B cell (primary cell): ENCODE data around the gene CHMP1B. TPM values are rescaled to one million over a fixed set of nuclear protein-coding genes. Genes with fewer than 3 reads are reported as not detected.

Experiments used
- ATAC-seq: fragments of 200-7000 bp; cut with Tn5 transposase; one replicate; pipeline ENCODE4 v1.10.0; 2021; ENCODE audit warnings: low read depth, mild to moderate bottlenecking, moderate number of reproducible peaks, moderate library complexity
- CTCF ChIA-PET: fragments of 350-600 bp; sonication (Branson Sonifier 250); formaldehyde crosslinking; loops from one replicate; lab custom pipeline; 2021; ENCODE audit warnings: antibody characterized with exemption, inconsistent platforms; lab: Charles Lee
- POLR2A ChIA-PET: fragments of 350-600 bp; sonication (Branson Sonifier 250); formaldehyde crosslinking; loops from one replicate; lab custom pipeline; 2021; ENCODE audit warnings: antibody characterized with exemption; lab: Charles Lee
- DNase-seq: peaks from one replicate; pipeline ENCODE4 v3.0.0; 2013
- H2AFZ ChIP-seq: 2 replicates; pipeline ENCODE4 v1.6.1; 2012; ENCODE audit warnings: mild to moderate bottlenecking, low read depth, low read length; ENCODE audit not compliant: insufficient read depth, poor library complexity, severe bottlenecking
- H3K27ac ChIP-seq, 2 donors: 1 replicate in 1 of 2; 2 replicates in 1 of 2; pipeline ENCODE4 v1.5.1; 2012 to 2013; ENCODE audit warnings: low read length in 2 of 2, mild to moderate bottlenecking in 2 of 2, moderate library complexity in 1 of 2
- H3K27me3 ChIP-seq, 4 experiments: fragments of 200-600 bp in 1 of 4; sonication (generic) in 1 of 4; replicated peaks in 1 of 4; 1 replicate in 2 of 4; 2 replicates in 2 of 4; pipeline versions ENCODE4 v1.6.1 to v1.7.0; 2013 to 2016; ENCODE audit warnings: low read length in 3 of 4, mild to moderate bottlenecking in 2 of 4, mixed read lengths in 1 of 4, moderate library complexity in 1 of 4; ENCODE audit not compliant: insufficient read depth in 4 of 4, control insufficient read depth in 3 of 4; ENCODE audit errors: control extremely low read depth in 1 of 4
- H3K36me3 ChIP-seq, 2 experiments: replicated peaks in 1 of 2; 1 replicate in 1 of 2; 2 replicates in 1 of 2; pipeline versions ENCODE4 v1.6.1 to v1.7.1; 2013; ENCODE audit warnings: low read length in 1 of 2; ENCODE audit not compliant: insufficient read depth in 2 of 2, control insufficient read depth in 1 of 2; ENCODE audit errors: control extremely low read depth in 1 of 2, extremely low read depth in 1 of 2
- H3K4me1 ChIP-seq, 2 donors: fragments of 200-600 bp in 1 of 2; sonication (generic) in 1 of 2; 1 replicate in 1 of 2; 2 replicates in 1 of 2; pipeline versions ENCODE4 v1.5.1 to v1.6.1; 2013 to 2017; ENCODE audit warnings: low read length in 2 of 2; ENCODE audit not compliant: control insufficient read depth in 2 of 2, insufficient read depth in 2 of 2
- H3K4me2 ChIP-seq: replicated peaks from 2 replicates; pipeline ENCODE3; 2012; ENCODE audit warnings: mild to moderate bottlenecking, low read depth, low read length; ENCODE audit not compliant: poor library complexity, severe bottlenecking
- H3K4me3 ChIP-seq, 5 experiments: fragments of 200-600 bp in 1 of 5; sonication (generic) in 1 of 5; 1 replicate in 3 of 5; 2 replicates in 2 of 5; pipeline versions ENCODE4 v1.5.1 to v1.7.0; 2011 to 2016; ENCODE audit warnings: low read length in 4 of 5, mild to moderate bottlenecking in 4 of 5, low read depth in 2 of 5, control low read depth in 1 of 5, moderate library complexity in 1 of 5; ENCODE audit not compliant: insufficient read depth in 1 of 5; ENCODE audit errors: control extremely low read depth in 1 of 5, extremely low read depth in 1 of 5
- H3K79me2 ChIP-seq: fragments of 200-600 bp; sonication (generic); one replicate; pipeline ENCODE4 v1.6.0; 2016; ENCODE audit warnings: low read length; ENCODE audit not compliant: control insufficient read depth, insufficient read depth
- H3K9ac ChIP-seq: fragments of 200-600 bp; sonication (generic); 2 replicates; pipeline ENCODE4 v1.6.1; 2017; ENCODE audit warnings: mild to moderate bottlenecking, low read length, moderate library complexity
- H3K9me3 ChIP-seq, 3 donors: one replicate each; pipeline versions ENCODE4 v1.6.1 to v1.7.1; 2013; ENCODE audit warnings: low read length in 2 of 3; ENCODE audit not compliant: control insufficient read depth in 2 of 3, insufficient read depth in 1 of 3; ENCODE audit errors: control extremely low read depth in 1 of 3
- H4K20me1 ChIP-seq: 2 replicates; pipeline ENCODE4 v1.6.0; 2012; ENCODE audit warnings: mild to moderate bottlenecking, low read length; ENCODE audit not compliant: insufficient read depth, control insufficient read depth, poor library complexity, severe bottlenecking
- H3K27ac Mint-ChIP-seq: one replicate; pipeline ENCODE4 v1.8.0; 2021; ENCODE audit warnings: mixed read lengths
- H3K27me3 Mint-ChIP-seq: one replicate; pipeline ENCODE4 v1.8.0; 2021; ENCODE audit warnings: mixed read lengths
- H3K4me1 Mint-ChIP-seq: one replicate; pipeline ENCODE4 v1.8.0; 2021; ENCODE audit warnings: mixed read lengths
- H3K4me3 Mint-ChIP-seq: one replicate; pipeline ENCODE4 v1.8.0; 2021; ENCODE audit warnings: mixed read lengths
- H3K9me3 Mint-ChIP-seq: one replicate; pipeline ENCODE4 v1.8.0; 2022; ENCODE audit warnings: mixed read lengths; ENCODE audit not compliant: insufficient read depth
- CTCF ChIP-seq: fragments of 200-600 bp; IDR thresholded peaks from one replicate; pipeline ENCODE4 v1.8.0; 2022; ENCODE audit warnings: antibody characterized with exemption, mild to moderate bottlenecking
- EZH2 ChIP-seq: IDR thresholded peaks from 2 replicates; pipeline ENCODE4 v1.6.1; 2012; ENCODE audit warnings: borderline replicate concordance, low read depth, mild to moderate bottlenecking, moderate library complexity, low read length; ENCODE audit not compliant: insufficient read depth, poor library complexity, severe bottlenecking
- WGBS: methylation state at CpG from one replicate; pipeline ENCODE4 v1.1.5; 2013; ENCODE audit warnings: missing lambda C conversion rate; ENCODE audit not compliant: insufficient coverage; 5-methylcytosine and 5-hydroxymethylcytosine counted together
- intact Hi-C: fragments of 100-400 bp; cut with micrococcal nuclease; formaldehyde crosslinking; loops from one replicate; pipeline ENCODE4 v1.10.0; 2022
- polyA plus RNA-seq: library from polyadenylated mRNA; depleted of rRNA; stranded (reverse); fragments of >200 nt; gene quantifications from 2 replicates; pipeline ENCODE4 v1.2.3, GENCODE V29; 2012
- total RNA-seq, 2 donors: library from RNA; stranded (reverse); fragments of 120-200 nt in 1 of 2; gene quantifications; 1 replicate in 1 of 2; 2 replicates in 1 of 2; pipeline versions ENCODE4 v1.2.3 to v1.2.4, GENCODE V29; 2013 to 2022

The CHMP1B gene
- total and polyA plus RNA-seq, 2 donors (not counting 1 experiment from before 2014, with no cell fraction given) = 55.4 to 86.0 TPM

GRCh38 chr18:11844436-11844835 lies 6.8 kb upstream of the CHMP1B start:
- H3K27ac Mint-ChIP-seq = no peak overlapping the region

GRCh38 chr18:11845654-11846053 lies 5.6 kb upstream of the CHMP1B start:
- Histone ChIP-seq H3K9ac (no peak overlapping the region), H3K79me2 (no peaks in the 10 kb centered on the region), H3K36me3 (no peaks in the 10 kb centered on the region), H3K4me3 (no peak overlapping the region), H2AFZ (no peak overlapping the region), H4K20me1 (no peaks in the 10 kb centered on the region), H3K27ac (no peak overlapping the region), H3K4me1 (peaks cover 9 to 10% of the 10 kb centered on the region in 2 donors), H3K27me3 (peaks cover 0 to 2% (median 0%) of the 10 kb centered on the region in 4 experiments), H3K9me3 (no peaks in the 10 kb centered on the region), H3K4me2 (no peak overlapping the region)
- H3K4me3 Mint-ChIP-seq = no peak overlapping the region
- POLR2A ChIA-PET = no interaction called here
- no peak for DNase-seq
- H3K27ac Mint-ChIP-seq = no peak overlapping the region
- H3K9me3 Mint-ChIP-seq = no peaks in the 10 kb centered on the region
- 93% methylated on average over 2 of the region's 4 CpGs for WGBS
- no peak for ATAC-seq
- TF ChIP-seq EZH2 = no peak
- no peak for TF ChIP-seq CTCF
- intact Hi-C loops = no loop called here
- H3K27me3 Mint-ChIP-seq = no peaks in the 10 kb centered on the region
- CTCF ChIA-PET = interaction anchor here (1.3 kb wide), 1 partner anchor 10 kb away, joined by 3 read pairs; no protein-coding TSS in a partner anchor
- peaks cover 11% of the 10 kb centered on the region for H3K4me1 Mint-ChIP-seq

More at GRCh38 chr18:11844436-11844835, 6.8 kb upstream of the CHMP1B start:
- Histone ChIP-seq H3K9me3 (no peaks in the 10 kb centered on the region), H3K79me2 (no peaks in the 10 kb centered on the region), H3K9ac (no peak overlapping the region), H4K20me1 (no peaks in the 10 kb centered on the region), H3K27ac (no peak overlapping the region), H3K4me1 (no peaks in the 10 kb centered on the region), H3K36me3 (no peaks in the 10 kb centered on the region), H3K4me2 (no peak overlapping the region), H3K27me3 (peaks cover 0 to 2% (median 0%) of the 10 kb centered on the region in 4 experiments), H3K4me3 (no peak overlapping the region), H2AFZ (no peak overlapping the region)
- ChIA-PET CTCF (no interaction called here), POLR2A (no interaction called here)
- no peaks in the 10 kb centered on the region for H3K4me1 Mint-ChIP-seq
- ATAC-seq (no peak), DNase-seq (no peak)
- H3K4me3 Mint-ChIP-seq = no peak overlapping the region
- H3K9me3 Mint-ChIP-seq = no peaks in the 10 kb centered on the region
- H3K27me3 Mint-ChIP-seq = no peaks in the 10 kb centered on the region
- 95% methylated on average over 3 of the region's 6 CpGs for WGBS
- TF ChIP-seq EZH2 = no peak
- TF ChIP-seq CTCF = no peak
- intact Hi-C loops = no loop called here
